PC-9 (cell line): ENCODE results near the gene ZNF438.

ENCODE experiments used
- CTCF ChIP-seq: fragments of 200-600 bp; sonication (generic); conservative IDR thresholded peaks from 2 replicates; pipeline ENCODE4 v1.6.1; 2017; ENCODE audit warnings: mixed run types, antibody characterized with exemption, mild to moderate bottlenecking, moderate library complexity
- EZH2 ChIP-seq: fragments of 200-600 bp; sonication (generic); IDR thresholded peaks from 2 replicates; pipeline ENCODE4 v1.8.0; 2017; ENCODE audit warnings: antibody characterized with exemption, low read depth

- TF ChIP-seq CTCF (no peak), EZH2 (no peak)
Measured at GRCh38 chr10:30917789-30918188, 113.9 kb downstream of the ZNF438 start.
